Activated CD8-positive, alpha-beta memory T cell treated with anti-CD3 and anti-CD28 coated beads, Interleukin-2, amount 50 U/mL, for 1 hour (primary cell): ENCODE measurements around the gene RIMOC1.
A peak's percentile ranks its signal among the peaks of the same experiment; 100 is the strongest.

Source experiments
- DNase-seq: peaks from one replicate; pipeline ENCODE4 v3.0.0-alpha.2; 2020; ENCODE audit errors: extremely low read depth

The RIMOC1 gene, protein sequence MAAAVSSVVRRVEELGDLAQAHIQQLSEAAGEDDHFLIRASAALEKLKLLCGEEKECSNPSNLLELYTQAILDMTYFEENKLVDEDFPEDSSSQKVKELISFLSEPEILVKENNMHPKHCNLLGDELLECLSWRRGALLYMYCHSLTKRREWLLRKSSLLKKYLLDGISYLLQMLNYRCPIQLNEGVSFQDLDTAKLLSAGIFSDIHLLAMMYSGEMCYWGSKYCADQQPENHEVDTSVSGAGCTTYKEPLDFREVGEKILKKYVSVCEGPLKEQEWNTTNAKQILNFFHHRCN

DNA sequence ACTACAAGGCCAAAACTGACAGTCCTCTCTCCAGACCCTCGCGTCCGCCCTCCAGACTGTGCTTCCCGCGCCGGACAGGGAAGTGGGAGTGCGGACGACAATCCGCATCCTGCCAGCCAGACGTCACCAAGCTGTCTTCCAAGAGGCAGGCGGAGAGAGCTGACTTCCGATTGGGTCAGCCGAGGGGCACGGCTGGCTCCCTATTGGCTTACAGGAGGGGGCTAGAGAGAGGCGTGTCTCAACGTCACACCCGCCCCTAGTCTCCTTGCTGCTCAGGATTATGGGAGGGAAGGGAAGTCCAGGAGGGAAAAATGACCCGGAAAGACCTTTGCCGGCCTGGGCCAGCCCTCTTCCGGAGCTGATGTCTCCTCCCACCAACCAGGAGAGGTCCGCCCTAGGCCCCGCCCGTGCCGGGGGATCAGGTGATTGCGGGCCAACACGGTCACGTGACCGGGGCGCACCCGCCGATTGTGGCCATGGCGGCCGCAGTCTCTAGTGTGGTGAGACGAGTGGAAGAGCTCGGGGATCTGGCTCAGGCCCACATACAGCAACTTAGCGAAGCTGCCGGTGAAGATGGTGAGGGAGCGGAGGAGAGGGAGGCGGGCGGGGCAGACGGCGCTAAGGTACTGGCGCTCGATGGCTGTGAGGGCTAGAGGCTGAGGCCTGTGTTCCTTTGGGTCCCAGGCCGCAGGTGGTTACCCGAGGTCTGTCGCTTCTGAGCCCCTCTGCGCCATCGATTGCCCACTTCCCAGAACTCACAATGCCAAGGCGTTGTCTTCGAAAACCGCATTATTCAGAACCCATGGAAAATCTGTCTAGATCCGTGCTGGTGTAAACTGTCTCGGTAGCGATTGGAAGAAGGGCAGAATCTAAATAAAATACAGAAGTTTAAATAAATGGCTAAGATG lies at the start of gene RIMOC1:
Gene RIMOC1 (plus strand): TSS at position 453 of the 908 bp plus-strand sequence. CDS start 24 bp downstream, at position 477.
- DNase-seq = peak; percentile 94

DNA sequence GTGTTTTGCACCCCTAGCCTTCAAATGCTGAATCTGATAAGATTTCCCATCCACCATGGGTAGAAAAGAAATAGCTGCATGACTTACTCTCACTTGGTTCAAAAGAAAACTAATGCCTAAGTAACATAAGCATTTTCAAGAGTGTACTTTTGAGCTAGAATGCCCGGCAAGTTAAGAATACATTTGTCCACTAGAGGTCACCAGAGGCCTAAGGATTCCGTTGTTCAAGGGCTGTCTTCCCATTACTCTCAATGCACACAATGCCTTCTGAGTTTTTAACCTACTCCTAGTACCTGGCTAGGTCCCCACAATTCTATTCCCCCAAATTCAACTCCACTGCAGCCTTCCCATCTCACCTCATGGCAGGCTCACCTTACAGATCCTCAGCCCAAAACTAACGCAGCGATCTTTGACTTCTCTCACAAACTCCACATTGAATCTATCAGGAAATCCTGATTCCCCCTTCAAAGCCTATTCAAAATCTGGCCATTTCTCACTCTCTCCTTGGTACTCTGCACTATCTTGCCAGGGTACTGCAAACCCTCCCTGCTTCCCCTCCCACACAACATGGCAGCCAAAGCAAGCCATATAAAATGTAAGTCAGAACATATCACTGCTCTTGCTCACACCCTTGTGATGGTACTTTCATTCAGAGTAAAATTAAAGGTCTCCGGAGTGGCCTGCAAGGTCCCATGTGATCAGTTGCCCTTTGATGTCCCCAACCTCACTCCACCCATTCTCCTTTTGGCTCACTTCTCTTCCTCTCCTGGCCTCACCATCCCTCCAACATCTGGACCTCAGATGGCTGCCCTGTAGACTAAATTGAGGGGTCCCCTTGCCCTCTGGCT lies 47.3 kb upstream of the RIMOC1 start:
- peak; percentile 26 for DNase-seq

DNA sequence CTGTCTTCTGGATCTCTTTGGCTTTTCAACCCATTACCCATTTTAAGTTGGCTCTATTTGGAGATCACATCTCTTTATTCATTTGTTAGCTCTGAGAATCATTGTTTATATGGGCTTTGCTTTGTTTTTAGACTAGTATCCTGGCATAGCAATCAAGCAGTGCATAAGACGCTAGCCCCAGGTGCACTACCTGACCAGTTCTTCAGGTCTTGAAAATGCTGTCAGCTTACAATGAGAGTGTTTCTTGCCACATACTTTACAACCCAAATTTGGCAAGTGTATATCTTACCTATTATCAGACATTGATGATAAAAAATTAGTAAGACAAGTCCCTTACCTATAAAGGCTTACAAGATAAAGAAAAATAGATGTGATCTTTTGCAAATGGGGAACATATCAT lies 46.2 kb upstream of the RIMOC1 start:
- DNase-seq = no peak

DNA sequence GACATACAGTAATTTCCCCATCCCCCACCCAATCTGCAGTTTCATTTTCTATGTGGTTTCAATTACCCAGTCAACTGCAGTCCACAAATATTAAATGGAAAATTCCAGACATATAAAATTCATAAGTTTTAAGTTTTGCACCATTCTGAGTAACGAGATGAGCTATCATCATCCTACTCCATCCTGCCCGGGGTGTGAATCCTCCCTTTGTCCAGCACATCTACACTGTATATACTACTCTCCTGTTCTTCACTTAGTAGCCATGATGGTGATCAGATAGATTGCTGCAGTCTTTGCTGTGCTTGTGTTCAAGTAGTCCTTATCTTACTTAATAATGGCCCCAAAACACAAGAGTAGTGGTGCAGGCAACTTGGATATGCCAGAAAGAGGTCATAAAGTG lies 45.3 kb upstream of the RIMOC1 start:
- DNase-seq = no peak

DNA sequence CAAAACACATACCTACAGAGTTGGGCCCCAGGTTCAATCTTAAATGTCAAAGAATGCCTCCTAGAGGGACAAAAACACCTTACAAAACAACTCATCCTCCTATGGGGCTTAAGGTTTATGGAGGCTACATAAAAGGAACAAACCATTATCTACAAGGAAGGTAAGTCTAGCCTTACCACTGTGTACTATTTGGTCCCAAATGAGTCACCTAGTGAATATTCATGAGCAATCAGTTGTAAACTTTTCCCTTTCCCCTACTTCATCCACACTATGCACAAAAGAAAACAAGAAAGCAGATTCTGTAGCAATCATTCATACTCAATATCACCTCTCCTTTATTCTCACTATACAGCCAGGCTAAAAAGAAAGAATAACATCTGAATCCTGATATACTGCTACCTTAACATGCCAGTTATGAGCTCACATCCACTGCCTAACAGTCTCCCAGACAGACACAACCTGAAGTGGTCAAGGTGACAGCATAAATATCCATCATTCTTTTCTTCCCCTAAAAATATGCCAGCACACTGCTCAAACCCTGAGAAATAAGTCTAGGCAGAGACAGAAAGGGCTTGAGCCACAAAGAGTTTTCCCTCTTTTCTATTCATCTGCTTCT lies 40.2 kb upstream of the RIMOC1 start:
- no peak for DNase-seq

DNA sequence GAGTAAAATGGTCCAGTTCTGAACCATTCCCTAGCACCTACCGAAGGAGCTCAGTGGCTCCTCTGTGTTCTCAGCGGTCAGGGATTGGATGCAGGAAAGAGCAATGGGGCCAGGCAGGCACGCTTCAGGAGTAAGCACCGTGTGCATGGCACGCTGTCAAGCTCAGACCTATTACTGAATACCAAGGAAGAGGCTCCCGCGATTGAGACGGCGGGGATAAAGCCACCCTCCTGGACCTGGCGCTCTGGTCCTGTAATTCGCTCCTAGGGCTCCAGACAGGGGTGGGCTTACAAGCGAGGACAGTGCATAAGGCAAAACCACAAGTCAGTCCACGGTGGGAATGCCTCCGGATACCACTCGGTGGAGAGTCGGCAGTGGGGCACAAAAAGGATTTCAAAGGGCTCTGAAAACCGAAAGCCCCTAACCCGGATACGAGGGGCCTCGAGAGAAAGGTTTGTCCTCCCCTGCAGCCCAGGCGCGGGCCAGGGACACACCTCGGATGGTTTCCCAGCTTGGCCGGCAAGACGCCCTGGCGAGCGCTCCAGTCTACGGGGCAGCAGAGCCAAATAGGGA lies 34.9 kb upstream of the RIMOC1 start:
- DNase-seq = no peak

DNA sequence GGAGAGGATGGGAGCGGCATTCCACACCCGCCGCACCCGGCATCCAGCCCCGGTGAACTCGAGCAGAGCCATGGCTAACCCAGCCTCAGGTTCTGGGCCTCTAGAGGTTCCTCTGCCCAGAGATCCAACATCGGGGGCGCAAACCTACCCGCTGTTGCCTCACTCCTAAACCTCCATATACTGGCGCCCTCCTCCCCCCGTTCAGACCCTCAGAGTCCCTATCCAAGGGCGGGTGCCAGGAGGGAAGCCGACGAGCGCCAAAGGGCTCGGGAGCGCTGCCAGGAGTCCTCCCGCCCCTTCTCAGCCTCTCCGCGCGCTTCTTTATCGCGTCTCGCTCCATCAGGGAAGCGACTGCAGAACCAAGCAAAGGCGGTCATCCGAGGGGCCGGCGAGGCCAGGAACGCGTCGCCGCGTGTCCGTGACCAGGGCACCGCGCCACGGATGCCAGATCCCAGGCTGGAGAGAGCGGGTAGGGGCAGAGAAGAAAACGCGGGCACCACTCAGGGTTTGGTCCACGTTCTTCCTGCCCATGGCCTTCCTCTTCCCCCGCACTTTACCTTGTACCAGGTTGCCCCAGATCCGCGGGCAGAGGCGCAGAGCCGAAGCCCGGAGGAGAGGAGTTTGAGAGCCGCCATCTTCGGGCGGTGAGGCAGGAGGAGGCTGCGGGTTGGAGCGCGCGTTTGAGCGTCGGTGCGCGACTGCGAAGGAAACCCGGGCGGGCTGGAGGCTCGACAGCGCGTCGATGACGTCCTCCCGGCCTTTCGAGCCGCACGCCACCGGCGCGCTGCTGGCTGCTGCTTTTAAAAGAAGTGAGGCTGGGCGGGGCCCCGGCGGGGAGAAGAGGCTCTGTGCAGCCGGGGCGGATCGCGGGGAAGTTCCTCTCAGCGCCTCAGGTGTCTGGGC lies 34.2 kb upstream of the RIMOC1 start, which contains the start of gene OXCT1:
Gene OXCT1 (minus strand): TSS at position 702 of the 903 bp plus-strand sequence. CDS start 67 bp downstream, at position 635.
- peak; percentile 88 for DNase-seq

DNA sequence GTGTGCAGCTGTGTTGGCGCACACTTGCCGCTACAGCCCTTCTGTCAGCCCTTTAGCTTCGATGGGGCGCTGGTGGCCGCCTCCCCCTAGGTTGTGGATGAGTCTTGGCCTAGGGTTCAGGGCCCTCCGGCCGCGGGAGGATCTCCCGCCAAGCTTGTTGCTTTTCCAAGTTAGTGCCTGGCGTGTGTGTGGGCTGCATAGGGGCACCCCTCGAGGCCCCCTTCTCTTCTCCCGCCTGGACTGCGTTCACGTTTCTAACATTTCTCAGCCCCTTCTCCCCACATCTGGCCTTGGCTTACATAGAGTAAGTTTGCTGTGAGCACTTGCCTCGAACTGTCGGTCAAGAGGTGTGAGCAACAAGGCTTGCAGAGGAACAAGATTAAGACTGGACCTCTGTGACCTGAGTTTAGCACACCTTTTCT lies 33.5 kb upstream of the RIMOC1 start:
- no peak for DNase-seq

DNA sequence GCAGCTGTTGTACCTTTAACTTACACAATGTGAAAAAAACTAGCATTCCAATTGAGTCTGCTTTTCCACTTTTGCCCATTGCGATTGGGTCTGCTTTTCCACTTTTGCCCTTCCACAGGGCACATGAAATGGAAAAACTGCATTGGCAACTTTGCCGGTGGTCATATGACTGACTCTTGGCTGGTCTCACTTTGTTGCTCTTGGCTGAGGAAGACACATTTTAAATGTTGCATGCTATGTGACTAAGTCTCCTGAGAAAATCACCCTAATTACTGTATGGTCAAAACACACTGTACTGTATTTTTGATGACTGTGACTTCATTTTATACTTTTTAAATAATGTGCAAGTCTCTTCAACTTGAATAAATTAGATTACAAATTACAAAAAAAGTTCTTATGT lies 32.3 kb upstream of the RIMOC1 start:
- DNase-seq = no peak

DNA sequence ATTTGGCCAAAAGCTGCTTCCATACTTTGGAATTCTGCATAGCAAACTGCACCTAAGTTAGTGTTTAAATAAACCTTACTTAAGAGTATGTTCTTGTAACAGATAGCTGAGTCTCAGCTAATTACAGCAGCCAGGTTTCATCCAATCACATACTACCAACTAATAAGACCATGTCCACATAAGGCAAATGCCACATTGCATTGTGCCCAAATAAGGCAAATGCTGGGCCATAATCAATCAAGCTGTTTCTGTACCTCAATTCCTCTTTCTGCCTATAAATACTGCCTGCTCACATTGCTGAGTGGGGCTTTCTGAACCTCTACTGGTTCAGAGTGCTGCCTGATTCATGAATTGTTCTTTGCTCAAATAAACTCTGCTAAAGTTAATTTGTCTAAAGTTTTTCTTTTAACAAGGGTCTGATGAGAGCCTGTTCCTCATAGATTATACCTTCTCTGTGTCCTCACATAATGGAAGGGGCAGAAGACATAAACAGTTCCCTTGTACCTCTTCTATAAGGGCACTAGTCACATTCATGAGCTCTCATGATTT lies 29.6 kb upstream of the RIMOC1 start:
- DNase-seq = no peak

DNA sequence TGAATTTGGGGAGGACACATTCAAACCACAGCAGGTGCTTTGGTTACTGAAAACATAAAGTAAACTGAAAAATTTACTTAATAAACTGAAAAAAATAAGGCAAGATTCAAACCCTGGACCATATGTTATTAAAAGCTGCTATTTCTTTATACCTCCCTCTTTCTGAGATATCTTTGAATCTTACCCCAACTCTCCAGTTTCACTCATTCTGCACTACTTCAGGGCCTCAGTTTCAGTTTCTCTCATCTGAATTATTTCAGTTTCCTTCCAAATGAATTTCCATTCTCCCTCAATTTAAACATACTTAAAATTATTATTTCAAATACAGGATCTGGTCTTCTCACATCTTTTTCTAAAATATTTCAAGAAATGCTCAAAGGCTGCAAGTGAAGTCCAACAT lies 29.0 kb upstream of the RIMOC1 start:
- DNase-seq = no peak

DNA sequence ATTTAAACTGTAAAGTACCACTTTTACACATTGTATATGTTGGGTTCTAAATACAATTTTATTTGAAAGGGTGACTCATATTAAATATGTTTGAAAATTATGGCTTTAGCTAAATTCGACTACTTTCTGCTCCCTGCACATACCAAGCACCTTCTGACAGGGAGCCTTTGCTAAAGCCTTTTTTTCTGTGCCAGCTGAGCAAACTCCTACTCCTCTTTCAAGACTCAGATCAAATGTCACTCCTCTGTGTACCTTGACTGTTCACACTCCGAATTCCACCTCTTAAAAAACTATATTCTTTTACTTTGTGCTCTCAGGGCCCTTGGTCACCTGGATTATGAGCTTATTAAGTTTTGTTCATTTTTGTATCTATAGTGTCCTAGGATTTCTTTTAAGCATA lies 27.5 kb upstream of the RIMOC1 start:
- DNase-seq = no peak

DNA sequence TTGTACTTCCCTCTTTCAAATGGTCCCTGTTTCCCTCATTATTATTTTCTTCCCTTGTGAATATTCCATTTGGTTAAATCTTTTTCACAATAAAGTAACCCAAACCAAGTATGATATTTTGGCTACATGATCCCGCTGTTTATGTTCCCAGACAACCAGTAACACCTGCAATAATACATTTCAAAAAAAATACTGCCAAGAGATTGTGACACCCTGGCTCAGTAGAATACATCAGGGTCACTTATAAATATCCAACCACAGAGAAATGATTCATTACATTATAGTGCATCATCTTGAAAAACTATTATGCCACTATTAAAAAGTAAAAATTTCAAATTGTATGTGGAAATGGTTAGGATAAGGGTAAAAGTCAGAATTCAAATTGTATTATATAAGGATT lies 26.7 kb upstream of the RIMOC1 start:
- no peak for DNase-seq

DNA sequence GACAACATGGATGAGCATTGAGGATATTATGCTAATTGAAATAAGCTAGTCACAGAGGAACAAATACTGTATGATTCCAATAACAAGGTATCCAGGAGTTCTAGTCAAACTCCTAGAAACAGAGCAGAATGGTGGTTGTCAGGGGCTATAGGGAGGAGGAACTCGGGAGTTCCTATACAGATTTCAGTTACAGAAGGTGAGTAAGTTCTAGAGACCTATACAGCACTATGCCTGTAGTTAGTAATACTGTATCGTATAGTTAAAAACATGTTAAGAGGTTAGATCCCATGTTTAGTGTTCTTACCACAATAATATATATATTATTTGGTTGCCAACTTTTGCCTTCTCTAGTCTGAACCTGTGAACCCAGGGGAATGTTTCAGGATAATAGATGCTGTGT lies 26.0 kb upstream of the RIMOC1 start:
- no peak for DNase-seq

DNA sequence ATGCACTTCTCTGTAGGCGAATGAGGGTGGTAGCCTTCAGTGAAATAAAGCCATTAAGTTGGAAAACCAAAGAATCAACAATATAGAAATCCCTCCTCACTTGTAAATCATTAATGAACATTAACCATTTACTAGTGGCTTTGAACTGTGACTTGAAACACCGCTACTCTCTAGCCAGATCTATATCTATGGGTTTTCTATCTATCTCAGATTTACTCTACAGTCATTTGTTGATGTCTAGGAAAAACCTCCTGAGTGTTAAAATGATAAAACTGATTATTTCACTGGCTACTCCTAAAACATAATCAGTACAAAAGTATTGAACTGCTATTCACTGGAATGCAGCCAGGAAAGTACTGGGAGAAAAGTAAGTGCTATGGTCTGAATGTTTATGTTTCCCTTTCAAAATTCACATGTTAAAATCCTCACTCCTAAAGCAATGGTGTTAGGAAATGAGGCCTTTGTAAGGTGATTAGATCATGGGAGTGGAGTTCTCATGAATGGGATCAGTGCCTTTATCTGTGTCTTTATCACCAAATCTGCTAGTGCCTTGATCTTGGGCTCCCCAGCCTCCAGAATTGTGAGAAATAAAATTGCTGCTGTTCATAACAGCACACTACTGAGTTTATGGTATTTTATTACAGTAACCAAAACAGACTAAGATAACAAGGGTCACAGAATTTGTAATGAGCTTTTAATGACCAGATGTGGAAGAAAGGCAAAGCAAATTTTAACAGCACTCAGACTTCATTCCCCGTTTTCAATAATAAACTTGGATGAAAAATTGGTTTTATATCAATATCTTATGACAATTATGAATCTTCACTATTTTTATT lies 25.3 kb upstream of the RIMOC1 start:
- DNase-seq = no peak

DNA sequence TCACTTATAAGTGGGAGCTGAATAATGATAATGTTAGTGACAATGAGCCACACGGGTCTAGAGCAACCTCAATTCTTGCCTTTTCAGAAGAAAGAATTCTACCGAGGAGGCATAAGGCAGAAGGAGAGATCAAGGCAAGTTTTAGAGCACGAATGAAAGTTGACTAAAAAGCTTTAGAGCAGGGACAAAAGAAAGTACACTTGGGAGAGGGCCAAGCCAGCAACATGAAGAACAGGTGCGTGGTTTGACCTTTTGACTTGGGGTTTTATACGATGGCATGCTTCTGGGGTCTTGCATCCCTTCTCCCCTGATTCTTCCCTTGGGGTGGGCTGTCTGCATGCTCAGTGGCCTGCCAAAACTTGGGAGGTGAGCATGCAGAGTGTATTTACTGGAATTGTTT lies 21.4 kb upstream of the RIMOC1 start:
- no peak for DNase-seq

DNA sequence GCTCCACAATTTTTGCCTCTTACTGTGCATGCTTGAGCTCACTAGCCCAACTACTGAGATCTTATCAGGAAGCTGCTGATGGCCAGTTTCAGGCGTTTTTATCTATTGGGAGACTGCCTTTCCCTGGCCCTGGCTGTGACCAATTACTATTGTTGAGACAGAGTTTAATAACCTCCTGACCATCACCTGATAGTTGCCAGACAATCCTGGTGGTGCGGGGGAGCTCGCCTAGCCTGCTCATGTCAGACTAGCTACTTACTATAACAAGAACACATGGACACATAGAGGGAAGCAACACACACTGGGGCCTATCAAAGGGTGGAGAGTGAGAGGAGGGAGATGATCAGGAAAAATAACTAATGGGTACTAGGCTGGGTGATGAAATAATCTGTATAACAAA lies 20.9 kb upstream of the RIMOC1 start:
- DNase-seq = no peak

DNA sequence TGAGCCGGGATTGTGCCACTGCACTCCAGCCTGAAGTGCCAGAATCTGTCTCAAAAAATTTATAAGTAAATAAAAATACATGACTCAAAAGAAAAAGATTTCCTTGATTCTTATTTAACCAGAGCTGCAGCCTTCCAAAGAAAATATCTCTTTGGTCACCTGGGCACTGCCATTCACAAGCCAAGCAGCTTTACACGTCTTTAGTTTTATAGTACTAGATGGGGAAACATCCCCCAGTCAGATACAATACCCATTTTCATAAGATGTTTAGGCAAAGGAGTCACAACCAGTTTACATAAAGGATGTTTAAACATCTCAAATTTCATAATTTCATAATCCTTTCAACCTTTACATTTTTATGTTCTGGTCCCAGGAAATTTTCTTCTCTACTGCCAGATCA lies 20.2 kb upstream of the RIMOC1 start:
- DNase-seq = no peak

DNA sequence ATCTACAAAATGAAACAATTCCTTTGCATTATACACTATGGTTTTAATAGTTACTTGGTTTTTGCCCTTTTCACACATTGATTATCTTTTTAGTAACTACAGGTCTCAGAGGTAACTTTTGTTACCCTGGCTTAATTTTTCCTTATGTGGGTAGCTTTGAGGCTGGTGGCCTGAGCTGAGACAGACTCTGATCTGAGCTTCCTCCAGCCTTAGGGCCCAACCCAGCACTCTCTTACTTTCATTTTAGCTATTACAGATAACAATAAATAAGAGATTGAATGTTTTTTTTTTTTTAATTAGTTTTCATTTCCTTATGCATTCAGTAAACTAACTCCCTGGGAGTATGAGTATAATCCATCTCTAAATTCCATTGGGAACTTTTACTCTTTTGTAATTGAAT lies 18.9 kb upstream of the RIMOC1 start:
- no peak for DNase-seq
